Subcutaneous abdominal adipose tissue (tissue), 5 donors: ENCODE measurements around the gene RAB11FIP4.

Experiments
- H3K27ac ChIP-seq: one replicate; pipeline ENCODE4 v1.7.0; 2013; ENCODE audit warnings: low read depth, mild to moderate bottlenecking, inconsistent platforms, low read length, moderate library complexity
- H3K27me3 ChIP-seq, 5 donors: one replicate each; pipeline ENCODE4 v1.7.0; 2013; ENCODE audit warnings: low read length in 5 of 5, inconsistent platforms in 1 of 5; ENCODE audit not compliant: control insufficient read depth in 5 of 5, insufficient read depth in 4 of 5
- H3K36me3 ChIP-seq, 5 donors: one replicate each; pipeline ENCODE4 v1.7.0; 2013; ENCODE audit warnings: low read length in 5 of 5; ENCODE audit not compliant: control insufficient read depth in 5 of 5, insufficient read depth in 5 of 5
- H3K4me1 ChIP-seq, 5 donors: one replicate each; pipeline ENCODE4 v1.7.0; 2013; ENCODE audit warnings: low read length in 5 of 5, mild to moderate bottlenecking in 3 of 5, moderate library complexity in 1 of 5; ENCODE audit not compliant: control insufficient read depth in 5 of 5, insufficient read depth in 5 of 5
- H3K4me3 ChIP-seq, 5 donors: one replicate each; pipeline ENCODE4 v1.7.0; 2013; ENCODE audit warnings: low read length in 5 of 5, low read depth in 1 of 5
- H3K9ac ChIP-seq, 5 donors: one replicate each; pipeline ENCODE4 v1.7.0; 2013; ENCODE audit warnings: low read length in 5 of 5, mild to moderate bottlenecking in 4 of 5, moderate library complexity in 3 of 5
- H3K9me3 ChIP-seq, 5 donors: one replicate each; pipeline ENCODE4 v1.7.0; 2013; ENCODE audit warnings: low read length in 5 of 5; ENCODE audit not compliant: control insufficient read depth in 5 of 5
- donor health status: healthy.
- donor health status: healthy.
- donor health status: healthy.
- donor health status: healthy.
- donor health status: healthy.

Gene RAB11FIP4

GRCh38 chr17:31480067-31480466 is 88.6 kb downstream of the RAB11FIP4 start:
- Histone ChIP-seq H3K4me1 (no peaks in the 10 kb centered on the region), H3K9me3 (no peaks in the 10 kb centered on the region)

GRCh38 chr17:31480904-31481782 is 89.7 kb downstream of the RAB11FIP4 start:
- Histone ChIP-seq H3K36me3 (no peaks in the 10 kb centered on the region), H3K4me3 (no peak overlapping the region), H3K27me3 (peaks cover 0 to 12% (median 3%) of the 10 kb centered on the region in 5 donors), H3K4me1 (no peaks in the 10 kb centered on the region), H3K27ac (no peak overlapping the region), H3K9me3 (no peaks in the 10 kb centered on the region), H3K9ac (no peak overlapping the region)

More at GRCh38 chr17:31480067-31480466, 88.6 kb downstream of the RAB11FIP4 start:
- H3K9ac ChIP-seq, result no peak overlapping the region
- no peaks in the 10 kb centered on the region for H3K36me3 ChIP-seq
- H3K27ac ChIP-seq, result no peak overlapping the region
- peaks cover 0 to 12% (median 3%) of the 10 kb centered on the region in 5 donors for H3K27me3 ChIP-seq
- no peak overlapping the region for H3K4me3 ChIP-seq

GRCh38 chr17:31481783-31482081 is 90.3 kb downstream of the RAB11FIP4 start:
- Histone ChIP-seq H3K36me3 (no peaks in the 10 kb centered on the region), H3K27ac (no peak overlapping the region), H3K4me3 (no peak overlapping the region), H3K9me3 (no peaks in the 10 kb centered on the region), H3K9ac (no peak overlapping the region), H3K27me3 (peaks cover 0 to 12% (median 3%) of the 10 kb centered on the region in 5 donors), H3K4me1 (peaks cover 0 to under 1% (median 0%) of the 10 kb centered on the region in 5 donors)

- Histone ChIP-seq H3K27me3 (peaks cover 3 to 25% (median 13%) of the 10 kb centered on the region in 5 donors), H3K4me3 (no peak overlapping the region), H3K9ac (no peak overlapping the region), H3K36me3 (no peaks in the 10 kb centered on the region), H3K4me1 (peaks cover 0 to 20% (median 15%) of the 10 kb centered on the region in 5 donors), H3K9me3 (no peaks in the 10 kb centered on the region), H3K27ac (no peak overlapping the region)
These were observed 93.3 kb downstream of the RAB11FIP4 start for GRCh38 chr17:31484821-31485220.

GRCh38 chr17:31486351-31487062 is 95.0 kb downstream of the RAB11FIP4 start:
- no peak overlapping the region for H3K9ac ChIP-seq
- H3K9me3 ChIP-seq, result no peaks in the 10 kb centered on the region
- no peak overlapping the region for H3K27ac ChIP-seq
- H3K4me1 ChIP-seq, result peaks cover 0 to 20% (median 15%) of the 10 kb centered on the region in 5 donors
- no peak overlapping the region for H3K4me3 ChIP-seq
- peaks cover 3 to 23% (median 13%) of the 10 kb centered on the region in 5 donors for H3K27me3 ChIP-seq
- H3K36me3 ChIP-seq, result no peaks in the 10 kb centered on the region

GRCh38 chr17:31487063-31487647 is 95.7 kb downstream of the RAB11FIP4 start:
- peak overlapping the region in 4 of 5 donors; percentile 47 to 62 (median 54) for H3K4me3 ChIP-seq
- peaks cover 0 to 20% (median 15%) of the 10 kb centered on the region in 5 donors for H3K4me1 ChIP-seq
- no peaks in the 10 kb centered on the region for H3K9me3 ChIP-seq
- peak overlapping the region in 2 of 5 donors; percentile 6 to 47 for H3K9ac ChIP-seq
- H3K27ac ChIP-seq, result no peak overlapping the region
- peaks cover 3 to 23% (median 13%) of the 10 kb centered on the region in 5 donors for H3K27me3 ChIP-seq
- H3K36me3 ChIP-seq, result no peaks in the 10 kb centered on the region

GRCh38 chr17:31487648-31488263 is 96.3 kb downstream of the RAB11FIP4 start:
- Histone ChIP-seq H3K27me3 (peaks cover 3 to 23% (median 13%) of the 10 kb centered on the region in 5 donors), H3K27ac (no peak overlapping the region), H3K9me3 (no peaks in the 10 kb centered on the region), H3K4me3 (peak overlapping the region in 4 of 5 donors; percentile 47 to 65 (median 54)), H3K9ac (peak overlapping the region in 2 of 5 donors; percentile 6 to 47), H3K4me1 (peaks cover 0 to 20% (median 15%) of the 10 kb centered on the region in 5 donors), H3K36me3 (no peaks in the 10 kb centered on the region)

GRCh38 chr17:31488264-31488981 is 96.9 kb downstream of the RAB11FIP4 start:
- Histone ChIP-seq H3K9me3 (no peaks in the 10 kb centered on the region), H3K9ac (peak overlapping the region in 4 of 5 donors; percentile 3 to 48 (median 40)), H3K4me3 (peak overlapping the region in 4 of 5 donors; percentile 27 to 65 (median 49)), H3K27me3 (peaks cover 3 to 23% (median 13%) of the 10 kb centered on the region in 5 donors), H3K27ac (no peak overlapping the region), H3K36me3 (no peaks in the 10 kb centered on the region), H3K4me1 (peaks cover 0 to 27% (median 15%) of the 10 kb centered on the region in 5 donors)

- H3K4me1 ChIP-seq, result peaks cover 0 to 32% (median 15%) of the 10 kb centered on the region in 5 donors
- peaks cover 3 to 23% (median 13%) of the 10 kb centered on the region in 5 donors for H3K27me3 ChIP-seq
- H3K27ac ChIP-seq, result no peak overlapping the region
- no peak overlapping the region for H3K9ac ChIP-seq
- peak overlapping the region in 3 of 5 donors; percentile 27 to 65 (median 44) for H3K4me3 ChIP-seq
- no peaks in the 10 kb centered on the region for H3K9me3 ChIP-seq
- H3K36me3 ChIP-seq, result no peaks in the 10 kb centered on the region
These were observed 97.5 kb downstream of the RAB11FIP4 start for GRCh38 chr17:31488982-31489294.
